CD4-positive, alpha-beta T cell treated with Interleukin-15 for 4 hours (primary cell): ENCODE measurements around the gene CCNF.
"Not testable (repeated sequence)": the region's sequence is repeated elsewhere in the genome, so short reads cannot be mapped to it uniquely, and the experiment has no call there.

Experiments used
- DNase-seq: peaks from one replicate; pipeline ENCODE4 v3.0.0-alpha.2; 2020; ENCODE audit warnings: low spot score

Gene CCNF

DNA sequence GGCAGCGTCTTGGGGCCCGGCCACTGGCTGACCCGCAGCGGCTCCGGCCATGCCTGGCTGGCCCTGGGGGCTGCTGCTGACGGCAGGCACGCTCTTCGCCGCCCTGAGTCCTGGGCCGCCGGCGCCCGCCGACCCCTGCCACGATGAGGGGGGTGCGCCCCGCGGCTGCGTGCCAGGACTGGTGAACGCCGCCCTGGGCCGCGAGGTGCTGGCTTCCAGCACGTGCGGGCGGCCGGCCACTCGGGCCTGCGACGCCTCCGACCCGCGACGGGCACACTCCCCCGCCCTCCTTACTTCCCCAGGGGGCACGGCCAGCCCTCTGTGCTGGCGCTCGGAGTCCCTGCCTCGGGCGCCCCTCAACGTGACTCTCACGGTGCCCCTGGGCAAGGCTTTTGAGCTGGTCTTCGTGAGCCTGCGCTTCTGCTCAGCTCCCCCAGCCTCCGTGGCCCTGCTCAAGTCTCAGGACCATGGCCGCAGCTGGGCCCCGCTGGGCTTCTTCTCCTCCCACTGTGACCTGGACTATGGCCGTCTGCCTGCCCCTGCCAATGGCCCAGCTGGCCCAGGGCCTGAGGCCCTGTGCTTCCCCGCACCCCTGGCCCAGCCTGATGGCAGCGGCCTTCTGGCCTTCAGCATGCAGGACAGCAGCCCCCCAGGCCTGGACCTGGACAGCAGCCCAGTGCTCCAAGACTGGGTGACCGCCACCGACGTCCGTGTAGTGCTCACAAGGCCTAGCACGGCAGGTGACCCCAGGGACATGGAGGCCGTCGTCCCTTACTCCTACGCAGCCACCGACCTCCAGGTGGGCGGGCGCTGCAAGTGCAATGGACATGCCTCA is 42.6 kb downstream of the CCNF start:
- no peak for DNase-seq

DNA sequence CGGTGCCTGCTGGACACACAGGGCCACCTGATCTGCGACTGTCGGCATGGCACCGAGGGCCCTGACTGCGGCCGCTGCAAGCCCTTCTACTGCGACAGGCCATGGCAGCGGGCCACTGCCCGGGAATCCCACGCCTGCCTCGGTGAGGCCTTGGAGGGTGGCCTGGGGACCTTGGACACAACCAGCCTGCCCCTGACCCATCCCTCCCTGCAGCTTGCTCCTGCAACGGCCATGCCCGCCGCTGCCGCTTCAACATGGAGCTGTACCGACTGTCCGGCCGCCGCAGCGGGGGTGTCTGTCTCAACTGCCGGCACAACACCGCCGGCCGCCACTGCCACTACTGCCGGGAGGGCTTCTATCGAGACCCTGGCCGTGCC is 43.2 kb downstream of the CCNF start:
- DNase-seq, result no peak

DNA sequence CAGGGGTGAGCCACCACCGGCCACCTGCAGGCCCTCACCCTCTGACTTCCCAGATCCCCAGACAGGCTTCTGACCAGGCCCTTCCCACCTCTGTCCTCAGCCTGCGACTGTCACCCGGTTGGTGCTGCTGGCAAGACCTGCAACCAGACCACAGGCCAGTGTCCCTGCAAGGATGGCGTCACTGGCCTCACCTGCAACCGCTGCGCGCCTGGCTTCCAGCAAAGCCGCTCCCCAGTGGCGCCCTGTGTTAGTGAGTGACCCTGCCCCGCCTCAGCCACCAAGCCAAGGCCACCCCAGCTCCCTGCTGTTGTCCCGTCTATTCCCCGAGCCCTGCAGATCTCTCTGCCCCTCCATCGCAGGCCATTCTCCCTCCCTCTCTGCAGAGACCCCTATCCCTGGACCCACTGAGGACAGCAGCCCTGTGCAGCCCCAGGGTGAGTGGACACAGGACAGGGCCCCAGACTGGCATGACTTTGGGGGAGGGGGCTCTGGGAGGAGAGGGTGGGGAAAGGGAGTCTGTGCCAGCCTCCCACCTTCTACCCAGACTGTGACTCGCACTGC is 43.7 kb downstream of the CCNF start:
- no peak for DNase-seq

DNA sequence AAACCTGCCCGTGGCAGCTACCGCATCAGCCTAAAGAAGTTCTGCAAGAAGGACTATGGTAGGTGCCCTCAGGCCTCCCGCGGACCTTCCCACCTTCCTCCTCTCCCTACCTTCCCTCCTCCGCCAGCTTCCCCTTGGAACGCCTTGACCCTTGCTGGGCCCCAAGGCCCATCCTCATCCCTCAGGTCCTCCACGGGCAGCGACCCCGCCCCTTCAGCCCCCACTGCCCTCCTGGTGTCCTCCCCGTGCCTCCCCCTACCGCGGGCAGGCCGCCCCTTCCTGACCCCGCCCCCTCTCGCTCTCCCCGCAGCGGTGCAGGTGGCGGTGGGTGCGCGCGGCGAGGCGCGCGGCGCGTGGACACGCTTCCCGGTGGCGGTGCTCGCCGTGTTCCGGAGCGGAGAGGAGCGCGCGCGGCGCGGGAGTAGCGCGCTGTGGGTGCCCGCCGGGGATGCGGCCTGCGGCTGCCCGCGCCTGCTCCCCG is 44.2 kb downstream of the CCNF start:
- DNase-seq, result peak; percentile 9

DNA sequence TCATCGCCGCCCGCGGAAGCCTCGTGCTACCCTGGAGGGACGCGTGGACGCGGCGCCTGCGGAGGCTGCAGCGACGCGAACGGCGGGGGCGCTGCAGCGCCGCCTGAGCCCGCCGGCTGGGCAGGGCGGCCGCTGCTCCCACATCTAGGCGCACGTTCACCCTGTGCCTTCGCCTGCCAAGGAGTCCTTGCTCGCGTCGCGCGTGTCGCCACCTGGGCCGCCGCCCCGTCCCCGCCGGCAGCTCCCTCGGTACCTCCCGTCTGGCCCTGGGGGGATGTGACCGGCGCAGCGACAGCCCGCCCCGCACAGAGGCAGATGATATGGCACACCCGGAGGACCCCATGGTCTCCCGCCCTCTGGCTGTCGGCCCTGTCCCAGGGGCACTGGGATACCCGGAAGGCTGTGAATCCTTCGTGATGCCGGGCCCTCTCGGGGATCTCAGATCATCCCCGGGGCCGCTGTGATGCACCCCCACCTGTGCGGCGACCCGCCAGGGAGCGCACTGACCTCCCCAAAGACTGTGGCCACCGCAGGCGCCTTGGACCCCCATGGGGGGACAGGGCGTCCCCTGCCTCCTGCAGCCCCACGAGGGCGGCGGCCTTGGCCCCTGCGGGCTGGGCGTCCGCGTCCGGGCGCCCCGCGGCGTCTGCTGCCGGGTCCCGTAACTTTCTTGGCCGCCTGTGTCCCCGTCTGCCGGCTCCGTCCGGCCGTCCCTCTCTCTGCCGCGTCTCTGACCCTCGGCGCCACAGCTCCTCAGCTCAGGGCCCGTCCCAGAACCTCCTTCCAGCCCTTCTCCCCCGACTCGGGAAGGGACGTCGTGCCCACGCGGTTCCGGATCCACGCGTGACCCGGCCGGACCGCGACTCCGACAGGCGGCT is 45.0 kb downstream of the CCNF start:
- DNase-seq, result peak; percentile 59

DNA sequence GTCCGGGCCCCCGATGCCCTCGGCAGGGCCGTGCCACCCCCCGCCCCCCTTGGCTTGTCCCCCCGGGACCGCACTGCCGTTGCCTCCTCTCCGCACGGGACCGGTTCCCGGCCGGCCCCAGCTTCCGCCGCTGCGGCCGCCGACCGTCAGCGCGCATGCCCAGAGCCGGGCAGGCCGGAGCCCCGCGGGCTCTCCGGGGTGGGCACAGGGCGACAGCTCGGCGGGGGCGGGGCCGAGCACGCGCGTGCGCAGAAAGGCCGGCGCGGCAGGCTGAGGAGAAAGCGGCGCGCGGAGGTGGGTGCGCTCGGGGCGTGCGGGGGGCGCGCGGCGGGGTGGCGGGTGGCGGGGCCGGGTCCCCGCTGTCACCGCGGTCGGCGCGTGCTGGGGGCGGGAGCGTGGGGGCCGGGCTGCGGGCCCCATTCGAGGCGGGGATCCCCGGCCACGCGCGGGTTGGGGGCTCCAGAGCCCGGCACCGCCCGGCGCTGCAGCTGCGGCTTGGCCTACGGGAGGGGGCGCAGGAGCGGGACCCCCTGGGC is 45.7 kb downstream of the CCNF start, which contains the start of gene TBC1D24:
Gene TBC1D24 (plus strand): TSS at position 251 of the 536 bp plus-strand sequence. CDS start 21,022 bp downstream, outside the sequence.
- peak; percentile 82 for DNase-seq

DNA sequence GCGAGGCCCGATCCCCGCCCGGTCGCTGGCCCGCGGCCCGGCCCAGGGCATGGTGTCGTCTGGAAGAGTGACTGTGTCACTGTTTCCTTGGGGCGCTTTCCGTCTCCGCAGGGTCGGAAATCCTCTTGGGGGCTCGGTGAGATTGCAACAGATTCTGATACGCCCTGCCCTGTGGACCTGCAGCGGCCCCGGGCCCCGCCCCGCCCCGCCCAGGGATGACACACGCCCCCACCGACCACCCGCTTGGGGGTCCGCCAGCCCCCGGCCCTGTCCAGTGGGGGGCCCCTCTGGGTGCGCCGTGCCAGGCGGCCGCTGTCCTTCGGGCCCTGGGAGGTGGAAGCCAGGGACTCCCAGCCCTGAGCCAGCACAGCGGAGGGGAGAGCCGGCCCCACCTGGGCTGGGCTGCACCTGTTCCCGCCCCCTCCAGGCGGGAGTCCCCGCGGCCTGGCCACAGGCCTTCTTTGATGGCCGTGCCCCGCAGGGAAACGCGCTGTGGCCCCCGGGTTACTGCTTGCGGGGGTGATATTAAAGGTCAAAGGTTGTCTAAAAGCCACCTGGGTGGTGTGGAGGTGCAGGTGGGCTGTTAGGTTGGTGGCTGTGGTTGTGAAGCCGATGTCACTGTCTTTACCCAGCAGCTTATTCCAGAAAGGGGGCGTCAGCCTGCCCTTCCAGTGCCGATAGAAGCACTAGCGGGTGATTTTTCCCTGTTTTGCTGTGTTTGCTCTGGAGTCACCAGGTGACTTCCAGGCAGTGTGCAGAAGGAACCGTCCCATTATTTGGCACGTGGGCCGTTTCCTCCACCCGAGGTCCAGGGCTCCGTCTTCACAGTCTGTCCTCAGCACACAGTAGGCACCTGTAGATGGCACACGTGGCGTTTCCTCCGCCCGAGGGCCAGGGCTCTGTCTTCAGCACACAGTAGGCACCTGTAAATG is 46.4 kb downstream of the CCNF start:
- peak; percentile 16 for DNase-seq

DNA sequence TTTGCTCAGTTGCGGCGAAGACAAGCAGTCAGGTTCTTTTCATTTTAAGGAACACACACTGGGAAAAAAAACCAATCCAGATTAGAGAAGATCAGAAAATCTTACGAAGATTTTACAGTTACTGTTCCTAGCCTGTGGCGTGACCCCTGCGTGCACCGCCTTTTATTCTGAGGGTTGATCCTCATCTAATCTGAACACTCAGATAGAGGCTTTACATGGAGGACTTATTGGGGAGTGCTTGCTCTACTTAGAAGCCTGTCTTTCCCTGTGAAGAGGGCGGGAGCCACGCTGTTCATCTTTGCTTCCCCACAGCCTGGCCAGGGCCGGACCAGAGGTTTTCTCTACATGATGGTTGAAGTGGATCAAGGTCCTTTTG is 47.1 kb downstream of the CCNF start:
- DNase-seq, result no peak

DNA sequence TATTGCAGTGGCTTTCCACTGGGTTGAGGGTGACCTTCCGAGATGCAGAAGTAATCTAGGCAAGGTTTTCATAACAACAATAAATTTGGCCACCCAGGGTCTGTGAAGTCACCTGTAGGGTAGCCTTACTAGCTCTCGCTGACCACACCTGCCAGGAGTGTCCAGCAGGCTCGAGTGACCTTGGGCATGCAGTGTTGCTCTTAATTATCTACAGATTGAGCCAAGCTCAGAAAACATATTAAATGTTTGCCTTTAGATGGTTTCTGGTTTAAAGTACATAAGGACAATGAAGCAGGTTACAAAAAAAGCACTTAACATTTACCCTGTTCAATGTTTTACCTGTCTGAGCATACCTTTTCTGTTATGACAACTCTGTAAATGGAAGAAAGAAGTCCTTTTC is 47.5 kb downstream of the CCNF start:
- no peak for DNase-seq

DNA sequence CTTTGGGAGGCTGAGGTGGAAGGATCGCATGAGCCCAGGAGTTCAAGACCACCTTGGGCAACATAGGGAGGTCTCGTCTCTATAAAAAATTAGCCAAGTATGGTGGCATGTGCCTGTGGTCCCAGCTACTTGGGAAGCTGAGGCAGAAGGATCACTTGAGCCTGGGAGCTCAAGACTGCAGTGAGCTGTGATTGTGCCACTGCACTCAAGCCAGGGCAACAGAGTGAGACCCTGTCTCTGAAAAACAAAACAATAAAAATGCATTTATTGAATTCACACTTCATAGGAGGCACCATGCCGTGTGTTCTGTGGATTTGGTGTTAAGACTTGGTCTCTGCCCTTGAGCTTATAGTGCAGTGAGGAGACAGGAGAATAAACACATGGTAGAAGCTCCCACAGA is 48.1 kb downstream of the CCNF start:
- DNase-seq, result no peak

DNA sequence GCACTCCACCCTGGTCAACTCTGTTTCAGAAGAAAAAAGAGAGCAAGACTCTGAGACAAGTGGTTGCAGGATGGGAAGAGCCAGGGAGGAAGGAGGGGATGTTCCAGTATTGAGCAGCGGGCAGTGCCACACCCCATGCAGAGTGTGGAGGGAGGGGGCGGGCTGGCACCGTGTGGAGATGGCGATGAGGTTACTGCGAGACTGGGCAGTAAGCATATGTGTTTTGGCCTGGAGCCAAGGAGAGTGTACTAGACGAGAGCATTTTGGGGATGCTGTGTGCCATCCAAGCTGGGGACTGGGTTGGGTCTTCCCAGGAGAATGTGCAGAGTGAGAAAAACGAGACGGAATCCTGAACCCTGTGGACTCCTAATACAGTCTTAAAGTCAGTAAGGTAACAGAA is 49.0 kb downstream of the CCNF start:
- no peak for DNase-seq

DNA sequence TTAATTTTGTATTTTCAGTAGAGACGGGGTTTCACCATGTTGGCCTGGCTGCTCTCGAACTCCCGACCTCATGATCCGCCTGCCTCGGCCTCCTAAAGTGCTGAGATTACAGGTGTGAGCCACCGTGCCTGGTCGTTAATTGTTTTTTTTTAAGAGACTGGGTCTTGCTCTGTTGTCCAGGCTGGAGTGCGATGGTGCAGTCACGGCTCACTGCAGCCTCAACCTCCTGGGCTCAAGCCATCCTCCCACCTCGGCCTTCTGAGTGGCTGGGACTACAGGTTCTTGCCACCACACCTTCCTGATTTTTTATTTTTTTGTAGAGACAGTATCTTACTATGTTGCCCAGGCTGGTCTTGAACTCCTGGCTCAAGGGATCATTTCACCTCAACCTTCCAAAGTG is 50.7 kb downstream of the CCNF start:
- not testable (repeated sequence) for DNase-seq

DNA sequence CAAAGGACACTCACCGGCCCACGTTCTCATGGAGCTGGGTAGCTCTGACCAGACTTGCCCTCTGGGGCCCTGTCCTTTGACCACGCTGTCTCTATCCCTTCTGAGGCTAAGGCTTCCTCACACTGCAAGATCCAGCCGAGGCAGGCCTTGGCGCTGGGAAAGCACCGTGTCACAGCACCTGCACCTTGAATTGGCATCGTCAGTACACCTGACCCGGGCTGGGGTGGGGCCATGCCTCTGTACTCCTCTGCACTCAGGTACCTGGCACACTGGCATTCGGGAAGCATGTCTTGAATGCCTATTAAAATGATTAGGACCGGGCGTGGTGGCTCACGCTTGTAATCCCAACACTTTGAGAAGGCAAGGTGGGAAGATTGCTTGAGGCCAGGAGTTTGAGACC is 51.7 kb downstream of the CCNF start:
- DNase-seq, result no peak

DNA sequence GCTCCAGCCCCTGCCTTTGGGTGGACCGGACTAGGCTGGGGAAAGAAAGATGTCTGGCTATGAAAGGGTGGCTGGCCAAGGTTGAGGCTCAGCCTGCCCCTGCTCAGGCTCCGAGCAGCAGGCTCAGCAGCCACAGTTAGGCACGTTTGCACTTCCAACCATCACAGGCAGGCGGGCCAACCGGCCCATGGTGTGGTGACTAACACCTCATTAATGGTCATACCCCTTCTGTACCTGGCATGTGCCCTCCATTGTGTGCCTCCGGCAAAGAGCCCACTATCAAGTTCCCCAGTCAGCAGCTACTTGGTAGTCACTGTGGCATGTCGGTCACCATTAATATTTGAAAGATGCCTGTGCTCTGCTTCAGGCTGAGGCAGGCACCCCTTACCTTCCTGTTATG is 52.4 kb downstream of the CCNF start:
- no peak for DNase-seq

DNA sequence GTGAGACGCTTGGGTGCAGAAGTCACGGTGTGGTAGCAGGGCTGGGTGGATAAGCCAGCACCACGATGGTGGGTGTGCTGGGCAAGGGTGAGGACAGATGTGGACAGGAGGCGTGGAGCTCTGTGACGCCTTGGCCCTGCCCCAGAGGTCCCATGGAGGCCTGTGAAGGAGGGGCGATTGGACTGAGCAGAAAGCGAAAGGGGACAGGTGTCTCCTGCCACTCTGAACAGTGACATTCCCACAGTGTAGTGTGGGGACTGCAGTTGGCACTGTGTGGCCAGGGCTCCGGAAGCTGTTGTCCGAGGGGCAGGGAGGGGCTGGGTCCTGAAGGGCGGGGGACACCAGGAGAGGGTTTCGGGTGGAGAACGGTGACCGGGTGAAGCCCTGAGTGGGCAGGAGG is 53.0 kb downstream of the CCNF start:
- DNase-seq, result no peak

DNA sequence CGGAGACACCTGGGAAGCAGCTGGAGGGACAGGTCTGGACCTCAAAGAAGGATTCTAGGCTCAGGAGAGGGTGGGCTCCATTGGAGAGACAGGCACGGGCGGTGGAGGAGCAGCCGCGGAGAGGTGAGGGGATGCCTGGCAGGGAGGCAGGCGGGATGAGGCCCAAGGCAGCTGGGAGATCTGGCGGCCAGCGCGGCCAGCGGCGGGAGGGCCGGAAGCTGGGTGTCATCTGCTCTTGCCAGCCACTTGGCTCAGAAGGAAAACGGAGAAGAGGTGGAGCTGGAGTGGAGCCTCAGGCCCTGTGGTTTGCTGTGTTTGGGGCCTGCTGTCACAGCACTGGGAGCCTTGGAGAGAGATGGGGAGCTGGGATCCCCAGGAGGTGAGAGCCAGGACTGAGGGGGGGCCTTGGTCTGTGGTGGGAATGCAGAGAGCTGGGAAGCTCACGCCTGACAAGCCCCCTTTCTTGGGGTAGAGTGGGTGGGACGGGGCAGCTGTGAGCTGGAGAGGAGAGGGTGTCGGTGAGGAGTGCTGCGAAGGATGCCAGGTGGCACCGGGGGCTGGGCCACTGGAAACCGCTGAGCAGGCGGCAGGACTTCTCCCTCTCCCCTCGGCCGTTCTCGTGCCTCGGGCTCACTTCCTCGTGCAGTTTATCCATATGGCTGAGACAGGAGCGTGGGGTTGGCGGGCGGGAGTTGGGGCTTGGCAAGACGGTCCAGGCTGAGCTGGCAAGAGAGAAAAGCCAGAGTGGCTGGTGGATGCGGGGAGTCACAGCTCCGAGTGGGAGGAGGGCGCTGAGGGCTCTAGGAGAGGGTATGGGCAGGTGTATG is 53.7 kb downstream of the CCNF start:
- DNase-seq, result no peak

DNA sequence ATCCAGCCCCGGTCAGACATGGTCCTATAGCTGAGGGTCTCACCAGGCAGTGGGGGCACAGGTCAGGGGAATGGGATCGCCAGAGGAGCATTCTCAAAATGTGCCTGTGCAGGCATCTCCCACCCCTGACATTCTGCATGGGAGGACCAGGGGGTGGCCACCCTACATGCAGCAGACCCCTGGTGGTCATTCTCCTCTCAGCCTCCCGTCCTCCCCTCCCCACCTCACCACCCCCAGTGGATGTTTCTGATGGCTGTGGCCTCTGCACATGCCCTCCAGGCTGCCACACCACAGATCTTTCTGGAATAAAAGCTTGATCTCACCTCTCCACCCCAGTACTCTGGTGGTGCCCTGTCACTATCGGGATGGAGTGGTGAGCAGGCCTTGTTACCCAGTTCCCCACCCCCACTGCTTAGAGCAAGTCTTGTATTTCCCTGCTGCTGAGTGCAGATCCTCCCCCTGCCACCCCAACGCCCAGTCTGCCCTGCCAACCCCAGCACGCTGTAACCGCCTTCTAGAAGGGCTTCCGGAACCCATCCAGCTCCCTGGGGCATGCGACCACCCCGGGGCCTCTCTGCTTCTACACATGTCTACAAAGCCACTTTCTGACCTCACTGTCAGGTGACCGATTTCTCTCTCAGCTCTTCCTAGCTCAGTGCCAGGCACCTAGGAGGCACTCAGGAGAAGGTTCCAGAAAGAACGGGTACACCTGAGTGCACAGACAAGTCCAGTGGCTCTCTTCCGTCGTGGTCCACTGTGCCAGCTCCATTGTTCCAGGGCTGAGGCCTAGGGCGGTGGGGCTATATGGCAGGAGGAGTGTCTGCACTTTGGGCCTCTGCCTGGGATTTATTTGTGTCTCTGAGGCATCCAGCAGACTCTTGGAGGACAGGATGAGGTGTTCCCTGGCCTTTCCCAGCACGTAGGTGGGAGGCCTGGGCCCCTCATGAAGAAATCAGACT is 55.0 kb downstream of the CCNF start:
- DNase-seq, result no peak

DNA sequence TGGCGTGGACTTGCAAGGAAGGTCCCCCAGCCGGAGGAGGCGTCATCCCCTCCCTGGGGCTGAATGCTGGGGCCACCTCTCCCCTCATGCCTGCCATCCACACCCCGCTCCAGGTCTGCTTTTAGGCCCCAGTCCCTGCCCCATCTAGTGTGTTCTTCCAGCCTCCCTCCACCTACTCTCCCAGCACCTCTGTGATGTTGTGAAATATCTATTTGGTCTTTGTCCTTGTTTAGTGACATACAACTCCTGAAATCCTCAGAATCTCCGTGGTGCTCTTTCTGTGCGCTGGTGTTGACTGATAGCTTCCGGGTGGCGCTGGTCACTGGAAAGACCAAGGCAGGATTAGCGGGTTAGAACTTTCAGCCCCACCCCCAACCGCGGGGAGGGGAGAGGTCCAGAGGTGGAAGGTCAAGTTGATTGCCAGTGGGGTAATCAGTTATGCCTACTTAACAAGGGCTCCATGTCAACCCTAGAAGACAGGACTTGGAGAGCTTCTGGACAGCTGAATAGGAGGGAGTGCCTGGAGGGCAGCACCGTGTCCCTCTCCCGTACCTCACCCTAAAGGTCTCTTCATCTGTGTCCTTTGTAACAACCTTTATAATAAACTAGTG is 55.8 kb downstream of the CCNF start:
- no peak for DNase-seq
